Measurements from ENCODE around the gene METTL25. TPM values are rescaled to one million over a fixed set of nuclear protein-coding genes. Genes with fewer than 3 reads are reported as not detected.

The METTL25 gene
- polyA plus RNA-seq, 1 donor from 2014 or later: 11.1 TPM

- Histone ChIP-seq H3K27ac (ENCODE audit: low read length) (no peak overlapping the region), H3K4me3 (ENCODE audit: low read length) (no peak overlapping the region)
- TF ChIP-seq POLR2AphosphoS5 (IDR thresholded peaks at IDR 0.05) (no peak), EP300 (conservative IDR thresholded peaks at IDR 0.05; ENCODE audit: poor library complexity, severe bottlenecking) (no peak), SMC3 (conservative IDR thresholded peaks at IDR 0.05; ENCODE audit: poor library complexity) (no peak), RAD21 (conservative IDR thresholded peaks at IDR 0.05) (no peak), EZH2 (IDR thresholded peaks at IDR 0.05; ENCODE audit: borderline replicate concordance, insufficient read depth, low read length, poor library complexity, severe bottlenecking) (no peak), MXI1 (conservative IDR thresholded peaks at IDR 0.05; ENCODE audit: poor library complexity, severe bottlenecking) (no peak), CTCF (IDR thresholded peaks at IDR 0.05; ENCODE audit: poor library complexity, severe bottlenecking) (no peak), REST (IDR thresholded peaks at IDR 0.05; ENCODE audit: borderline replicate concordance) (no peak), TAF1 (IDR thresholded peaks at IDR 0.05; ENCODE audit: low read depth) (no peak)
These were observed 165.7 kb downstream of the METTL25 start for GRCh38 chr12:82523996-82524395.

GRCh38 chr12:82524641-82525040 is 166.3 kb downstream of the METTL25 start:
- H3K9me3 ChIP-seq (ENCODE audit: low read length): no peaks in the 10 kb centered on the region
- H3K4me3 ChIP-seq (ENCODE audit: low read length): no peak overlapping the region
- H4K20me1 ChIP-seq (ENCODE audit: insufficient read depth): no peaks in the 10 kb centered on the region
- H3K27me3 ChIP-seq (ENCODE audit: insufficient read depth, low read depth, low read length): no peaks in the 10 kb centered on the region
- no peak overlapping the region for H2AFZ ChIP-seq (ENCODE audit: low read depth, low read length)
- TF ChIP-seq RAD21 (conservative IDR thresholded peaks at IDR 0.05) (no peak), TAF1 (IDR thresholded peaks at IDR 0.05; ENCODE audit: low read depth) (no peak), SMC3 (conservative IDR thresholded peaks at IDR 0.05; ENCODE audit: poor library complexity) (no peak), REST (IDR thresholded peaks at IDR 0.05; ENCODE audit: borderline replicate concordance) (no peak), EP300 (conservative IDR thresholded peaks at IDR 0.05; ENCODE audit: poor library complexity, severe bottlenecking) (no peak), MXI1 (conservative IDR thresholded peaks at IDR 0.05; ENCODE audit: poor library complexity, severe bottlenecking) (no peak), CTCF (IDR thresholded peaks at IDR 0.05; ENCODE audit: poor library complexity, severe bottlenecking) (no peak), EZH2 (IDR thresholded peaks at IDR 0.05; ENCODE audit: borderline replicate concordance, insufficient read depth, low read length, poor library complexity, severe bottlenecking) (no peak), POLR2AphosphoS5 (IDR thresholded peaks at IDR 0.05) (no peak)
- no peak overlapping the region for H3K9ac ChIP-seq (ENCODE audit: low read length)
- H3K9me2 ChIP-seq (ENCODE audit: insufficient read depth, low read length): no peaks in the 10 kb centered on the region
- H3F3A ChIP-seq (ENCODE audit: insufficient read depth, low read length, poor library complexity, severe bottlenecking): no peaks in the 10 kb centered on the region
- no peak overlapping the region for H3K27ac ChIP-seq (ENCODE audit: low read length)
- no peaks in the 10 kb centered on the region for H3K79me2 ChIP-seq (replicated peaks; ENCODE audit: insufficient read depth, low read length)
- H3K4me2 ChIP-seq (ENCODE audit: low read length): no peak overlapping the region
- H3K36me3 ChIP-seq (ENCODE audit: insufficient read depth, low read length): no peaks in the 10 kb centered on the region

More at GRCh38 chr12:82523996-82524395, 165.7 kb downstream of the METTL25 start:
- Histone ChIP-seq H3K27me3 (ENCODE audit: insufficient read depth, low read depth, low read length) (no peaks in the 10 kb centered on the region), H3K79me2 (replicated peaks; ENCODE audit: insufficient read depth, low read length) (no peaks in the 10 kb centered on the region), H3K36me3 (ENCODE audit: insufficient read depth, low read length) (no peaks in the 10 kb centered on the region), H3K4me2 (ENCODE audit: low read length) (no peak overlapping the region), H2AFZ (ENCODE audit: low read depth, low read length) (no peak overlapping the region), H3F3A (ENCODE audit: insufficient read depth, low read length, poor library complexity, severe bottlenecking) (no peaks in the 10 kb centered on the region), H3K9me3 (ENCODE audit: low read length) (no peaks in the 10 kb centered on the region), H4K20me1 (ENCODE audit: insufficient read depth) (no peaks in the 10 kb centered on the region), H3K9me2 (ENCODE audit: insufficient read depth, low read length) (no peaks in the 10 kb centered on the region), H3K9ac (ENCODE audit: low read length) (no peak overlapping the region)

All from neural cell (in vitro differentiated cells).